ENCODE results near the gene RGS19.

The RGS19 gene

GRCh38 chr20:64032706-64033624 lies 46.4 kb downstream of the RGS19 start:
- no peak for DNase-seq

GRCh38 chr20:64031822-64032314 lies 47.5 kb downstream of the RGS19 start:
- DNase-seq, result no peak

GRCh38 chr20:64030371-64031134 lies 48.8 kb downstream of the RGS19 start:
- DNase-seq, result no peak

- DNase-seq, result no peak
Observed at GRCh38 chr20:64029293-64030117, 49.8 kb downstream of the RGS19 start.

- DNase-seq, result no peak
Observed at GRCh38 chr20:64027981-64028685, 51.2 kb downstream of the RGS19 start.

- no peak for DNase-seq
Observed at GRCh38 chr20:64025826-64026412, 53.4 kb downstream of the RGS19 start.

- DNase-seq, result no peak
Observed at GRCh38 chr20:64025101-64025825, 54.1 kb downstream of the RGS19 start.

GRCh38 chr20:64024141-64024990 lies 55.0 kb downstream of the RGS19 start:
- no peak for DNase-seq

GRCh38 chr20:64023361-64024140 lies 55.8 kb downstream of the RGS19 start:
- DNase-seq, result no peak

All from left hindlimb (tissue), 1 donor.